ENCODE measurements around the gene ABLIM1.
A peak's percentile ranks its signal among the peaks of the same experiment; 100 is the strongest.

ABLIM1 gene

DNA sequence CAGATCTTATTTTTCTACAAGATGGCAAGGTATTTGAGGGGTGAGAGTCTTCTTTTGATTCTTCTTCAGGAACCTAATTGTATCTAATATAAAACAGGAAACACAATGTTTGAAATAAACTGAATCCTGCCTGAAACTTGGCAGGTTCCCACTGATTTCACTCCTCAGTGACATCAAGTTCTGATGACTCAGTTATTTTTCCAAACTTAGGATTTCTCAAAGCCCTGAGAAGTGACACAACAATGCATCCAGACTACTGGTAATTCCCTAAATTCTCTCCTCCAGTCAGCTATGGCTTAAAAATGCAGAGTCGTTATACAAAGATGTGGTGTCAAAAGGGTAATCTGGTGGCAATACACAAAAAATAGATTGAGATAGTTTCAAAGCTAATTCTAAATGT is 80.9 kb downstream of the ABLIM1 start:
- Histone ChIP-seq H3K4me3 (ENCODE audit: low read depth, low read length) (no peak overlapping the region), H3K9me3 (ENCODE audit: control insufficient read depth, insufficient read depth, low read depth, low read length) (no peaks in the 10 kb centered on the region), H3K36me3 (ENCODE audit: control insufficient read depth in 2 of 2, insufficient read depth in 1 of 2, low read length in 2 of 2) (no peaks in the 10 kb centered on the region), H3K27ac (ENCODE audit: extremely low read depth, low read depth, low read length) (no peak overlapping the region), H3K4me1 (ENCODE audit: control insufficient read depth, insufficient read depth, low read length) (no peaks in the 10 kb centered on the region)
- no peak for TF ChIP-seq ZNF132 (tag by site-specific recombination; IDR thresholded peaks at IDR 0.05; ENCODE audit: borderline replicate concordance)
- TF ChIP-seq, protein P1, sequence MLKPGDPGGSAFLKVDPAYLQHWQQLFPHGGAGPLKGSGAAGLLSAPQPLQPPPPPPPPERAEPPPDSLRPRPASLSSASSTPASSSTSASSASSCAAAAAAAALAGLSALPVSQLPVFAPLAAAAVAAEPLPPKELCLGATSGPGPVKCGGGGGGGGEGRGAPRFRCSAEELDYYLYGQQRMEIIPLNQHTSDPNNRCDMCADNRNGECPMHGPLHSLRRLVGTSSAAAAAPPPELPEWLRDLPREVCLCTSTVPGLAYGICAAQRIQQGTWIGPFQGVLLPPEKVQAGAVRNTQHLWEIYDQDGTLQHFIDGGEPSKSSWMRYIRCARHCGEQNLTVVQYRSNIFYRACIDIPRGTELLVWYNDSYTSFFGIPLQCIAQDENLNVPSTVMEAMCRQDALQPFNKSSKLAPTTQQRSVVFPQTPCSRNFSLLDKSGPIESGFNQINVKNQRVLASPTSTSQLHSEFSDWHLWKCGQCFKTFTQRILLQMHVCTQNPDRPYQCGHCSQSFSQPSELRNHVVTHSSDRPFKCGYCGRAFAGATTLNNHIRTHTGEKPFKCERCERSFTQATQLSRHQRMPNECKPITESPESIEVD (tag by site-specific recombination; IDR thresholded peaks at IDR 0.05) = no peak
- no peak for TF ChIP-seq KLF16 (tag by site-specific recombination; IDR thresholded peaks at IDR 0.05)
- TF ChIP-seq, protein P2, sequence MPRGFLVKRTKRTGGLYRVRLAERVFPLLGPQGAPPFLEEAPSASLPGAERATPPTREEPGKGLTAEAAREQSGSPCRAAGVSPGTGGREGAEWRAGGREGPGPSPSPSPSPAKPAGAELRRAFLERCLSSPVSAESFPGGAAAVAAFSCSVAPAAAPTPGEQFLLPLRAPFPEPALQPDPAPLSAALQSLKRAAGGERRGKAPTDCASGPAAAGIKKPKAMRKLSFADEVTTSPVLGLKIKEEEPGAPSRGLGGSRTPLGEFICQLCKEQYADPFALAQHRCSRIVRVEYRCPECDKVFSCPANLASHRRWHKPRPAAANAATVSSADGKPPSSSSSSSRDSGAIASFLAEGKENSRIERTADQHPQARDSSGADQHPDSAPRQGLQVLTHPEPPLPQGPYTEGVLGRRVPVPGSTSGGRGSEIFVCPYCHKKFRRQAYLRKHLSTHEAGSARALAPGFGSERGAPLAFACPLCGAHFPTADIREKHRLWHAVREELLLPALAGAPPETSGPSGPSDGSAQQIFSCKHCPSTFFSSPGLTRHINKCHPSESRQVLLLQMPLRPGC (tag by site-specific recombination; IDR thresholded peaks at IDR 0.05) = no peak
- ChIA-PET CTCF (interaction anchor here (0.6 to 0.9 kb wide), 2 partner anchors 25 to 80 kb away, joined by 3 to 4 read pairs; no protein-coding TSS in a partner anchor), POLR2A (no interaction called here)

DNA sequence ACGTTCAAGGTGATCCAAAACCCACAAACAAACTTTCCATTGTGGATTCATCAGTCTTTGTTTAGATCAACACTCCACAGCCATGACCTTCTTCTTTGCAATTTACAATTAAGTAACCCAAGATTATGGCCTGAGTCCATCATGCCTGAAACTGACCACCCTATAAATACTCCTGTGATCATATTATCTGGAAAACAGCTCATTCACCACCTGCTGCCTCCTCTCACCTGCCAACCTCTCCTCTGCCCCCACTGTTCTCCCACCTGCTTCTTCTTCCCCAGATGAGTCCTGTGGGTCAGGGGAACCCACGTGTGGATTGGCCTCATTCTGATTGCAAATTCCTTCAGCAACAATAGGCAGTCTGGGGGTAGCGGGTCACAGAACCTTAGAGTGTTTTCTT is 81.4 kb downstream of the ABLIM1 start:
- H3K4me3 ChIP-seq (ENCODE audit: low read depth, low read length) = no peak overlapping the region
- no peaks in the 10 kb centered on the region for H3K36me3 ChIP-seq (ENCODE audit: control insufficient read depth in 2 of 2, insufficient read depth in 1 of 2, low read length in 2 of 2)
- POLR2A ChIA-PET = no interaction called here
- TF ChIP-seq ZFP3 (tag by site-specific recombination; IDR thresholded peaks at IDR 0.05; ENCODE audit: low read depth) (no peak), EGR2 (tag by site-specific recombination; IDR thresholded peaks at IDR 0.05; ENCODE audit: low read depth) (peak; percentile 41; the same call in 1 of the 2 replicates)
- no peak overlapping the region for H3K27ac ChIP-seq (ENCODE audit: extremely low read depth, low read depth, low read length)
- CTCF ChIA-PET = interaction anchor here (0.6 to 0.9 kb wide), 3 partner anchors 12 to 79 kb away, joined by 3 to 4 read pairs (median 3); no protein-coding TSS in a partner anchor
- H3K4me1 ChIP-seq (ENCODE audit: control insufficient read depth, insufficient read depth, low read length) = no peaks in the 10 kb centered on the region
- H3K9me3 ChIP-seq (ENCODE audit: control insufficient read depth, insufficient read depth, low read depth, low read length) = no peaks in the 10 kb centered on the region

DNA sequence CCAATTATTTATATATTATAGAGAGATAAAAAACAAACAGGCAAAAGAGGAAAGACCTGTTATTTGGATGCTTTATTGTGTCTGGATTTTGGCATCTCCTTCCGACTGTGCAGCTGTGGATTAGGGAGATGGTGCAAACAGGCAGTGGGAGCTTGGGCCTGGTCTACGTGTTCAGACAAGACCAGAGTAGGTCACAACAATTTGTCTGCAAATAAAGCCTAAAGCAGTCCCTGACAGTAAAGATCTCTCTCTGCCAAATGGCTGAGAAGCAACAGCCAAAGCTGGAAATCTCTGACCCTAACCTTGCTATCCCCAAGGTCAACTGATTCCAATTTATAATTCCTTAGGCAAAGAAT is 82.0 kb downstream of the ABLIM1 start:
- ChIA-PET POLR2A (no interaction called here), CTCF (interaction anchor here (0.6 kb wide), 1 partner anchor 12 kb away, joined by 3 read pairs; no protein-coding TSS in a partner anchor)
- H3K4me1 ChIP-seq (ENCODE audit: control insufficient read depth, insufficient read depth, low read length) = no peaks in the 10 kb centered on the region
- H3K4me3 ChIP-seq (ENCODE audit: low read depth, low read length) = no peak overlapping the region
- no peaks in the 10 kb centered on the region for H3K36me3 ChIP-seq (ENCODE audit: control insufficient read depth in 2 of 2, insufficient read depth in 1 of 2, low read length in 2 of 2)
- no peaks in the 10 kb centered on the region for H3K9me3 ChIP-seq (ENCODE audit: control insufficient read depth, insufficient read depth, low read depth, low read length)
- TF ChIP-seq ZNF221 (tag by site-specific recombination; IDR thresholded peaks at IDR 0.05; ENCODE audit: borderline replicate concordance) (no peak), ZNF112 (tag by site-specific recombination; IDR thresholded peaks at IDR 0.05) (no peak)
- no peak overlapping the region for H3K27ac ChIP-seq (ENCODE audit: extremely low read depth, low read depth, low read length)

DNA sequence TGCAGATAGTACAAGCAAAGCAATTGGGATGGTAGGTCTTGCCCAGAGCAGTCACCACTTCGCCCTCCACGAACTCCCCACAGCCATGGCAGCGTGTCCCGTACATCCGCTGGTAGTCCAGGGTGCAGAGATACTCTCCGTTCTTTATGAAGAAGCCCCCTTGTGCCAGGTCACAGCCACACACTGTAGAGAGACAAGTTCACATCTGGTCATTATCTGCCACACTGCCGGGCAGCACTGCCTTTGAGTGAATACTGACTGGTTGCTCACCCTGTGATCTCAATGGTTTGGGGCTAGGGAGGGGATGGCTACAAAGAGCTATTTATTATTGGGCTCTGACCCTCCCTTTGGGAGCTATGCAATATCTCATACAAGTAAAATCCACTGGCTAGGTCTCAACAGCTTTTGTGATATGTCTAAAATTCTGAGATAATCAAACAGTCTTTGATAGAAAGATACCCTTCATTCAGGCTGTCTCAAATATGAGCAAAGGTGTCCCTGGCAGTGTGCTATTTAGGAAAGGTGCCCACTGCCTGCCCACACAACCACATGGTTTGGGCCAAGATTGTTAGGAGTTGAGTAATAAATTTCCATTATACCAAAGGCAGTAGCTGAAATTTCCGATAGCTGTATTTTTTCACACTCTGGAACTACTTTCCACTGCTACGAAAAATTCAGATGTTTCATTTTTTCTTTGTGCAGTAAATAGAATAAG is 82.5 kb downstream of the ABLIM1 start:
- no peak overlapping the region for H3K4me3 ChIP-seq (ENCODE audit: low read depth, low read length)
- ChIA-PET CTCF (interaction anchor here (1.1 kb wide), 1 partner anchor 9 kb away, joined by 3 read pairs; no protein-coding TSS in a partner anchor), POLR2A (no interaction called here)
- TF ChIP-seq ZSCAN23 (tag by site-specific recombination; IDR thresholded peaks at IDR 0.05) (no peak), ZNF10 (tag by site-specific recombination; IDR thresholded peaks at IDR 0.05) (no peak), IKZF3 (tag by site-specific recombination; IDR thresholded peaks at IDR 0.05) (no peak), TRIM28 (IDR thresholded peaks at IDR 0.05; ENCODE audit: borderline replicate concordance, low read length) (no peak), ZNF626 (tag by site-specific recombination; IDR thresholded peaks at IDR 0.05) (no peak)
- TF ChIP-seq, protein P3, sequence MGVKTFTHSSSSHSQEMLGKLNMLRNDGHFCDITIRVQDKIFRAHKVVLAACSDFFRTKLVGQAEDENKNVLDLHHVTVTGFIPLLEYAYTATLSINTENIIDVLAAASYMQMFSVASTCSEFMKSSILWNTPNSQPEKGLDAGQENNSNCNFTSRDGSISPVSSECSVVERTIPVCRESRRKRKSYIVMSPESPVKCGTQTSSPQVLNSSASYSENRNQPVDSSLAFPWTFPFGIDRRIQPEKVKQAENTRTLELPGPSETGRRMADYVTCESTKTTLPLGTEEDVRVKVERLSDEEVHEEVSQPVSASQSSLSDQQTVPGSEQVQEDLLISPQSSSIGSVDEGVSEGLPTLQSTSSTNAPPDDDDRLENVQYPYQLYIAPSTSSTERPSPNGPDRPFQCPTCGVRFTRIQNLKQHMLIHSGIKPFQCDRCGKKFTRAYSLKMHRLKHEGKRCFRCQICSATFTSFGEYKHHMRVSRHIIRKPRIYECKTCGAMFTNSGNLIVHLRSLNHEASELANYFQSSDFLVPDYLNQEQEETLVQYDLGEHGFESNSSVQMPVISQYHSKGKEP (tag by site-specific recombination; IDR thresholded peaks at IDR 0.05) = no peak
- TF ChIP-seq, protein P4, sequence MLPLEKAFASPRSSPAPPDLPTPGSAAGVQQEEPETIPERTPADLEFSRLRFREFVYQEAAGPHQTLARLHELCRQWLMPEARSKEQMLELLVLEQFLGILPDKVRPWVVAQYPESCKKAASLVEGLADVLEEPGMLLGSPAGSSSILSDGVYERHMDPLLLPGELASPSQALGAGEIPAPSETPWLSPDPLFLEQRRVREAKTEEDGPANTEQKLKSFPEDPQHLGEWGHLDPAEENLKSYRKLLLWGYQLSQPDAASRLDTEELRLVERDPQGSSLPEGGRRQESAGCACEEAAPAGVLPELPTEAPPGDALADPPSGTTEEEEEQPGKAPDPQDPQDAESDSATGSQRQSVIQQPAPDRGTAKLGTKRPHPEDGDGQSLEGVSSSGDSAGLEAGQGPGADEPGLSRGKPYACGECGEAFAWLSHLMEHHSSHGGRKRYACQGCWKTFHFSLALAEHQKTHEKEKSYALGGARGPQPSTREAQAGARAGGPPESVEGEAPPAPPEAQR (tag by site-specific recombination; IDR thresholded peaks at IDR 0.05) = no peak
- no peaks in the 10 kb centered on the region; a peak in 1 of 3 replicates for H3K36me3 ChIP-seq (ENCODE audit: control insufficient read depth in 2 of 2, insufficient read depth in 1 of 2, low read length in 2 of 2)
- no peaks in the 10 kb centered on the region for H3K4me1 ChIP-seq (ENCODE audit: control insufficient read depth, insufficient read depth, low read length)
- no peak overlapping the region for H3K27ac ChIP-seq (ENCODE audit: extremely low read depth, low read depth, low read length)
- H3K9me3 ChIP-seq (ENCODE audit: control insufficient read depth, insufficient read depth, low read depth, low read length) = no peaks in the 10 kb centered on the region
